GM18858 (cell line): ENCODE results near the gene DNAJB11.
"Not testable (repeated sequence)": the region's sequence is repeated elsewhere in the genome, so short reads cannot be mapped to it uniquely, and the experiment has no call there.

Source experiments
- ATAC-seq: cut with Tn5 transposase; IDR thresholded peaks from one replicate; pipeline ENCODE4 v1.9.1; 2021; ENCODE audit not compliant: unreplicated experiment

Gene DNAJB11

GRCh38 chr3:186570096-186570940, at the start of gene DNAJB11:
DNAJB11 (plus strand) TSS chr3:186570720; CDS start chr3:186570898, 178 bp downstream.
- peak; percentile 79 for ATAC-seq

GRCh38 chr3:186520957-186521842, 49.3 kb upstream of the DNAJB11 start:
- peak; percentile 63 for ATAC-seq

GRCh38 chr3:186523022-186523421, 47.5 kb upstream of the DNAJB11 start:
- no peak for ATAC-seq

GRCh38 chr3:186523434-186523833, 47.1 kb upstream of the DNAJB11 start:
- ATAC-seq = no peak

GRCh38 chr3:186524616-186525015, 45.9 kb upstream of the DNAJB11 start:
- no peak for ATAC-seq

- ATAC-seq = no peak
Measured at GRCh38 chr3:186525369-186526255, 44.9 kb upstream of the DNAJB11 start.

- no peak for ATAC-seq
Measured at GRCh38 chr3:186526256-186526606, 44.3 kb upstream of the DNAJB11 start.

- ATAC-seq = no peak
Measured at GRCh38 chr3:186529201-186529999, 41.1 kb upstream of the DNAJB11 start.

GRCh38 chr3:186530415-186530814, 40.1 kb upstream of the DNAJB11 start:
- no peak for ATAC-seq

GRCh38 chr3:186531694-186532093, 38.8 kb upstream of the DNAJB11 start:
- not testable (repeated sequence) for ATAC-seq

- ATAC-seq = peak; percentile 40
Measured at GRCh38 chr3:186532598-186533072, 37.9 kb upstream of the DNAJB11 start.

GRCh38 chr3:186534113-186534669, 36.3 kb upstream of the DNAJB11 start:
- peak; percentile 75 for ATAC-seq

GRCh38 chr3:186536883-186537844, 33.4 kb upstream of the DNAJB11 start:
- no peak for ATAC-seq

GRCh38 chr3:186538779-186539178, 31.7 kb upstream of the DNAJB11 start:
- no peak for ATAC-seq

- peak; percentile 50 for ATAC-seq
Measured at GRCh38 chr3:186540221-186540834, 30.2 kb upstream of the DNAJB11 start.

GRCh38 chr3:186540835-186541226, 29.7 kb upstream of the DNAJB11 start:
- no peak for ATAC-seq

GRCh38 chr3:186544281-186544680, 26.2 kb upstream of the DNAJB11 start, which contains the start of gene CRYGS:
CRYGS (minus strand) TSS chr3:186544380; CDS start chr3:186544326, 54 bp downstream.
- no peak for ATAC-seq

GRCh38 chr3:186549497-186549896, 21.0 kb upstream of the DNAJB11 start:
- no peak for ATAC-seq
